GM21619 (cell line): Measurements from ENCODE around the gene CIT.

Experiments used
- ATAC-seq: cut with Tn5 transposase; IDR thresholded peaks from one replicate; pipeline ENCODE4 v1.9.1; 2021; ENCODE audit not compliant: unreplicated experiment

The CIT gene

GRCh38 chr12:119864591-119864990 lies 12.5 kb downstream of the CIT start:
- ATAC-seq = no peak

GRCh38 chr12:119859241-119859640 lies 17.9 kb downstream of the CIT start:
- no peak for ATAC-seq

DNA sequence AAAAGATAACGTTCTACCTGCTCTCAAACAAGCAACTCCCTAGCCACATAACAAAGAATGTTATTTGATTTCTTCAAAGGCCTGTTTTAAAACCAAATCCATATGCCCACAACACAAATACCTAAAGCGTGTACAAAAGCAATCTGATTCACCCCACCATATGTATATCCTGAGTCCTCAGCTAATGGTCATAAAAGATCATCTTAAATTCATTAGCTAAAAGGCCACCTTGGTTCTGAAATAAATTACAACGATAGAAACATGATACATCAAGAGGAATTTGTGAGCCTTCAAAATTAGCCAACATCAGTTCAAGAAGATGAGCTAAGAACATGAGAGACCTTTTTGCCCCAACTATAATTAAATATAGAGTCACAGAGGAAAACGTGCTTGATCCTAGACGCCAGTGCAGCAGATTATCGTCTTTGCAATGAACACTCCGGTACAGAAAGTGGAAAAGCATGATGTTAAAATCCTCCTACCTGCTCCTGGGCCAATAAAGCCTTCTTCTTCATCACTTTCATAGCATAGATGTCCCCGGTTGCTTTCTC lies 20.0 kb downstream of the CIT start:
- ATAC-seq = no peak

DNA sequence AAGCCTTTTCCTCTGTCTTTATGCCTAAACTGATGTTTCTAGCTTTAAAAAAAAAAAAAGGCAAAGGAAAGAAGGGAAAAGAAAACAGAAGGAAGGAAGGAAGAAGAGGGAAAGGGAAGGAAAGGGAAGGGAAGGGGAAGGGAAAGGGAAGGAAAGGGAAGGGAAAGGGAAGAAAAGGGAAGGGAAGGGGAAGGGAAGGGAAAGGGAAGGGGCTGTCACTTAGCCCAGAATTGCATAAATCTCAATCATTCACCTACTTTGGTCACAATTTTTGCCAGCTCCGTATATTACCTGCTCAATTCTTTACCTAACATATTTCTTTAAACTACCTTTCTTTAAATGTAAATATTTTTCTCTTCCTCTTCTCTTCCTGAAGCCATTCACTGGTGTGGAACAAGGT lies 26.8 kb downstream of the CIT start:
- ATAC-seq = no peak

DNA sequence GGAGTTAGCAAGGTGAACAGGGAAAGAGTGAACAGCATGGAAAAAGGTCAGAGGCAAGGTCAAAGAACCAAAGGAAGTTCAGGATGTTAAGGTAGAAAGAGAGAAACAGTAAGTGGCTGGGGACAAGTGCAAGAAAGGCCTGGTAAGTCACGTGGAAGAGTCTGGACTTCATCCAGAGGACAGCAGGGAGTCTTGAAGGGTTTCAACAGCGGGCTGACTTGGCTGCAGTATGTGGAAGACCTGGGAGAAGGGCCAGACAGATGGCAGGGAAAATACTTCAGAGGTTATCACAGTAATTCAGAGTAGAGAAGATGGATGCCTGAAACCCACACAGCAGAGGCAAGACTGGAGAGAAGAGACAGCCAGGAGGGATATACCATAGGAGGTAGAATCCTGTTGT lies 34.0 kb downstream of the CIT start:
- no peak for ATAC-seq

DNA sequence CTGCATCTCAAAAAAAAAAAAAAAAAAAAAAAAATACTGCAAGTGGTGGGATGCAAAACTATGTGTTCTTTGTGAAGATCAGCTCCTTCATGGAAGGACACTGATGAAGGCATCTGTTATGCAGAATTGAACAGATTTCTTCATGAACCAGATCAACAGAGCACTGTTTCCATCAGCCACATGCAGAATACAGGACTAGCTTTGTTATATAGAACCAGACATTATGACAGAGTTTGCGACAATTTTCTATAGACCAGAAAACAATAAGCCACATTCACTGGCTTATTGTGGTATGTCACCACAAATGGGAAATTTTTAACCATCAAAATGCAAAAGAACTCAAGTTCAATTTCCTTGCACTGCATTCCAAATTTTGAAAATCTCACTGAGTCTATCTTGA lies 34.7 kb downstream of the CIT start:
- no peak for ATAC-seq

- ATAC-seq = no peak
Measured at GRCh38 chr12:119841433-119842210, 35.5 kb downstream of the CIT start.

DNA sequence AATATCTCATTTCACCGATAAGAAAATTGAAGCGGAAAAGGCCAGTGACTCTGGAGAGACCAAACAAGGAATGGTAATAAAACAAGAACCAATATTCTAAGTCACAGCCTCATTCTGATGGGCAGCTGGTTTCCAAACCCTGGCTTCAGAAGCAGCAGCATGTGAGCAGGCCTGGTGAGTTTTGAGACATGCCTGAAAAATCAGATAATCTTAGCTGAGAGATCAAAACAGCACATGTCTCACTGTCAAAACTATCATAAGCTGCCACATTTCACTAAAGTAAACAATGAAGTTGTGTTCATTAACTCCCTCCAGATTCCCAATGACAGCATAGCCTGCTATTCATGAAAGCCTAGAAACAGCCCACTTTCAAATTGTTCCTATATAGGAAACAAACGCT lies 36.5 kb downstream of the CIT start:
- no peak for ATAC-seq

DNA sequence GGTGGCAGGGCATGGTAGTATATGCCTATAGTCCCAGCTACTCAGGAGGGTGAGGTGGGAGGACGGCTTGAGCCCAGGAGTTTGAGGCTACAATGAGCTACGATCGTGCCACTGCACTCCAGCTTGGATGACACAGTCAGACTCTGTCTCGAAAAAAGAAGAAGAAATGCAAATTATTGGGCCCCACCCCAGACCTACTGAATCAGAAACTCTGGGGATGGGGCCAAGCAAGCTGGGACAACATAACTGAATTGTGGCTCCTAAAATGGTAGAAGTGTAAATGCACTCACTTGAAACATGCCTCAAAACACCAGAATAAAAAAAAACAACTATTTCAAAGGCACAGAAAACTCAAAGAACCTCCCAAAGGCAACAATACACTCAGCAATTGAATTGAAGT lies 37.0 kb downstream of the CIT start:
- ATAC-seq = no peak

GRCh38 chr12:119838826-119839600 lies 38.1 kb downstream of the CIT start:
- ATAC-seq = no peak

- ATAC-seq = no peak
Measured at GRCh38 chr12:119836781-119837180, 40.3 kb downstream of the CIT start.

GRCh38 chr12:119835068-119835467 lies 42.1 kb downstream of the CIT start:
- ATAC-seq = no peak

GRCh38 chr12:119829439-119829838 lies 47.7 kb downstream of the CIT start:
- no peak for ATAC-seq

- ATAC-seq = no peak
Measured at GRCh38 chr12:119828300-119828699, 48.8 kb downstream of the CIT start.

- ATAC-seq = no peak
Measured at GRCh38 chr12:119827760-119828159, 49.4 kb downstream of the CIT start.

GRCh38 chr12:119826661-119827445 lies 50.3 kb downstream of the CIT start:
- ATAC-seq = no peak

GRCh38 chr12:119825262-119825661 lies 51.9 kb downstream of the CIT start:
- ATAC-seq = no peak

- no peak for ATAC-seq
Measured at GRCh38 chr12:119822046-119822445, 55.1 kb downstream of the CIT start.

GRCh38 chr12:119819322-119819721 lies 57.8 kb downstream of the CIT start:
- no peak for ATAC-seq

DNA sequence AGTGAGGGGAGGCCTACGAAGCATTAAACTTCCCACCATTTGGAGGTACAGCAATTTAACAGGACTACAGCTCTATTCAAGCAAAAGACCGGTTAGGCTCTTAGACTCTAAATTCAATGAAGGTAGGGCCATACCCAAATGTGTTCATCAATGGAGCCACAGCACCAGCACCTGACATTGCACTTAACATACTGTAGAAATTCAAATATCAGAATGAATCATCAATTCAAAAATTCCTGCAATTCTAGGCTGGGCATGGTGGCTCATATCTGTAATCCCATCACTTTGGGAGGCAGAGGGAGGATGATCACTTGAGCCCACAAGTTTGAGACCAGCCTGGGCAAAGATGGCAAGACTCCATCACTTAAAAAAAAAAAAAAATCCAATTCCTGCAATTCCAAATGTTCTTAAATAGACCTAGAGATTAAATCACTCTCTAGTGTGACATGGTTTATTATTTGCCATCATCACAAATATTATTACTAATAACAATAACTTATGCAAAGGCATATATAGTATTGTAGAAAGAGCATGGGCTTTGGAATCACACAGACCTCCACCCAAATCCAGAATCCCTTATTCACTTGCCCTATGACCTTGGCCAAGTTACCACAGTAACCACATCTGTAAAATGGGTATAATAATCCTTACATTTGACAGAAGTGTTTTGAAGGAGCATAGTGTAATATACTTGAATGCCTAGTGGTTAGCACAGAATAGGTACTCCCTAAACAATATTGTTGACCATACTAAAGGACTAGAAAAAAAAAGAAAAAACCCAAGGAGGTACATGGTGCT lies 59.4 kb downstream of the CIT start:
- no peak for ATAC-seq

GRCh38 chr12:119809023-119809422 lies 68.1 kb downstream of the CIT start:
- ATAC-seq = no peak
